ENCODE data around the gene MYH9.

Gene MYH9

GRCh38 chr22:36315325-36315724 is 72.4 kb downstream of the MYH9 start:
- DNase-seq (ENCODE audit: low read depth in 2 of 2) = no peak

- no peak for DNase-seq (ENCODE audit: low read depth in 2 of 2)
Observed at GRCh38 chr22:36311386-36312085, 76.2 kb downstream of the MYH9 start.

- DNase-seq (ENCODE audit: low read depth in 2 of 2) = no peak
Observed at GRCh38 chr22:36308880-36309279, 78.9 kb downstream of the MYH9 start.

GRCh38 chr22:36306227-36306626 is 81.5 kb downstream of the MYH9 start:
- DNase-seq (ENCODE audit: low read depth in 2 of 2) = no peak

- no peak for DNase-seq (ENCODE audit: low read depth in 2 of 2)
Observed at GRCh38 chr22:36305813-36306212, 82.0 kb downstream of the MYH9 start.

- DNase-seq (ENCODE audit: low read depth in 2 of 2) = no peak
Observed at GRCh38 chr22:36304429-36304828, 83.3 kb downstream of the MYH9 start.

- DNase-seq (ENCODE audit: low read depth in 2 of 2) = no peak
Observed at GRCh38 chr22:36303874-36304273, 83.9 kb downstream of the MYH9 start.

- DNase-seq (ENCODE audit: low read depth in 2 of 2) = no peak
Observed at GRCh38 chr22:36303115-36303467, 84.7 kb downstream of the MYH9 start.

- DNase-seq (ENCODE audit: low read depth in 2 of 2) = no peak
Observed at GRCh38 chr22:36302439-36303114, 85.2 kb downstream of the MYH9 start.

- no peak for DNase-seq (ENCODE audit: low read depth in 2 of 2)
Observed at GRCh38 chr22:36301851-36302250, 85.9 kb downstream of the MYH9 start.

- peak; percentile 71 for DNase-seq (ENCODE audit: low read depth in 2 of 2)
Observed at GRCh38 chr22:36301384-36301828, 86.4 kb downstream of the MYH9 start.

GRCh38 chr22:36300396-36301212 is 87.2 kb downstream of the MYH9 start:
- no peak for DNase-seq (ENCODE audit: low read depth in 2 of 2)

- no peak for DNase-seq (ENCODE audit: low read depth in 2 of 2)
Observed at GRCh38 chr22:36299911-36300310, 87.9 kb downstream of the MYH9 start.

GRCh38 chr22:36299295-36299694 is 88.5 kb downstream of the MYH9 start:
- no peak for DNase-seq (ENCODE audit: low read depth in 2 of 2)

- DNase-seq (ENCODE audit: low read depth in 2 of 2) = no peak
Observed at GRCh38 chr22:36298601-36299000, 89.2 kb downstream of the MYH9 start.

- no peak for DNase-seq (ENCODE audit: low read depth in 2 of 2)
Observed at GRCh38 chr22:36298118-36298517, 89.6 kb downstream of the MYH9 start.

GRCh38 chr22:36297568-36297967 is 90.2 kb downstream of the MYH9 start:
- DNase-seq (ENCODE audit: low read depth in 2 of 2) = no peak

- no peak for DNase-seq (ENCODE audit: low read depth in 2 of 2)
Observed at GRCh38 chr22:36296690-36297089, 91.1 kb downstream of the MYH9 start.

- no peak for DNase-seq (ENCODE audit: low read depth in 2 of 2)
Observed at GRCh38 chr22:36295247-36295646, 92.5 kb downstream of the MYH9 start.

GRCh38 chr22:36294801-36295200 is 93.0 kb downstream of the MYH9 start:
- no peak for DNase-seq (ENCODE audit: low read depth in 2 of 2)

- no peak for DNase-seq (ENCODE audit: low read depth in 2 of 2)
Observed at GRCh38 chr22:36294293-36294620, 93.5 kb downstream of the MYH9 start.

GRCh38 chr22:36293606-36294292 is 94.0 kb downstream of the MYH9 start:
- DNase-seq (ENCODE audit: low read depth in 2 of 2) = no peak

Measured in stimulated activated CD4-positive, alpha-beta T cell treated with anti-CD3 and anti-CD28 coated beads, Interleukin-1b, Interleukin-23, amount 100 ng/mL, for 1 hour (primary cell).